GM12892 (cell line): Measurements from ENCODE around the gene MYH9.

Source experiments
- DNase-seq: peaks from one replicate; pipeline ENCODE4 v3.0.0; 2011; ENCODE audit not compliant: insufficient read length
- FAIRE-seq: peaks from 2 replicates; lab custom pipeline; 2011; peaks lifted over from hg19 to GRCh38; lab: Jason Lieb, UNC
- POLR2A ChIP-seq: IDR thresholded peaks from 2 replicates; pipeline ENCODE4 v1.6.1; 2011; ENCODE audit warnings: low read depth, low read length, control low read depth
- POLR2AphosphoS5 ChIP-seq: IDR thresholded peaks from 2 replicates; pipeline ENCODE4 v1.6.1; 2011; ENCODE audit warnings: low read depth, low read length, control low read depth
- TAF1 ChIP-seq: IDR thresholded peaks from 2 replicates; pipeline ENCODE4 v1.6.1; 2011; ENCODE audit warnings: low read depth, mild to moderate bottlenecking, control low read depth, low read length, borderline replicate concordance

The MYH9 gene

GRCh38 chr22:36369004-36369921, 18.5 kb downstream of the MYH9 start:
- FAIRE-seq (peak; percentile 24), DNase-seq (no peak)
- TF ChIP-seq POLR2A, result peak; percentile 31; the same call in 1 of the 2 replicates
- no peak for TF ChIP-seq POLR2AphosphoS5

- TF ChIP-seq POLR2AphosphoS5 (no peak), POLR2A (no peak), TAF1 (no peak)
- DNase-seq (no peak), FAIRE-seq (no peak)
Observed at GRCh38 chr22:36368359-36368983, 19.3 kb downstream of the MYH9 start.

- FAIRE-seq, result no peak
- TF ChIP-seq POLR2AphosphoS5 (no peak), POLR2A (no peak), TAF1 (no peak)
- no peak for DNase-seq
Observed at GRCh38 chr22:36367479-36367878, 20.3 kb downstream of the MYH9 start.

GRCh38 chr22:36367066-36367465, 20.7 kb downstream of the MYH9 start:
- FAIRE-seq (no peak), DNase-seq (no peak)
- no peak; the same call in 1 of the 2 replicates for TF ChIP-seq POLR2AphosphoS5
- TF ChIP-seq POLR2A, result no peak
- TF ChIP-seq TAF1, result no peak

GRCh38 chr22:36366291-36366708, 21.5 kb downstream of the MYH9 start:
- no peak for TF ChIP-seq POLR2A
- TF ChIP-seq POLR2AphosphoS5, result no peak
- TF ChIP-seq TAF1, result no peak
- no peak for DNase-seq
- FAIRE-seq, result peak; percentile 48

GRCh38 chr22:36365020-36365411, 22.8 kb downstream of the MYH9 start:
- peak; percentile 92 for FAIRE-seq
- TF ChIP-seq TAF1 (no peak), POLR2A (no peak), POLR2AphosphoS5 (no peak)
- DNase-seq, result no peak

GRCh38 chr22:36364255-36365019, 23.3 kb downstream of the MYH9 start:
- DNase-seq (no peak), FAIRE-seq (peak; percentile 17)
- TF ChIP-seq TAF1 (no peak), POLR2AphosphoS5 (peak; percentile 39; the same call in 1 of the 2 replicates)

GRCh38 chr22:36363349-36363981, 24.3 kb downstream of the MYH9 start:
- TF ChIP-seq POLR2A (no peak), POLR2AphosphoS5 (no peak), TAF1 (no peak)
- no peak for FAIRE-seq
- no peak for DNase-seq

GRCh38 chr22:36362932-36363331, 24.8 kb downstream of the MYH9 start:
- FAIRE-seq (no peak), DNase-seq (no peak)
- TF ChIP-seq POLR2A, result no peak
- TF ChIP-seq POLR2AphosphoS5, result no peak
- no peak for TF ChIP-seq TAF1

GRCh38 chr22:36362075-36362474, 25.7 kb downstream of the MYH9 start:
- FAIRE-seq, result no peak
- TF ChIP-seq POLR2AphosphoS5 (no peak; the same call in 1 of the 2 replicates), TAF1 (no peak), POLR2A (no peak)
- DNase-seq, result no peak

- no peak for FAIRE-seq
- DNase-seq, result no peak
- 0 out of 2 replicates have a peak, but pooled peaks have one; percentile 34 for TF ChIP-seq POLR2AphosphoS5
- no peak for TF ChIP-seq TAF1
Observed at GRCh38 chr22:36360871-36361383, 26.8 kb downstream of the MYH9 start.
